Trophoblast cell (in vitro differentiated cells and primary cell): ENCODE results near the gene CARS1. TPM values are rescaled to one million over a fixed set of nuclear protein-coding genes. Genes with fewer than 3 reads are reported as not detected.

Source experiments
- DNase-seq, 2 donors: peaks; one replicate each; pipeline ENCODE4 v3.0.0-alpha.2; 2016
- H2AFZ ChIP-seq: 2 replicates; pipeline ENCODE4 v1.6.1; 2013; ENCODE audit warnings: low read length, moderate library complexity, mild to moderate bottlenecking; ENCODE audit not compliant: insufficient read depth, poor library complexity
- H2AK5ac ChIP-seq: 2 replicates; pipeline ENCODE4 v1.6.1; 2013; ENCODE audit warnings: mild to moderate bottlenecking, low read length
- H2BK120ac ChIP-seq: 2 replicates; pipeline ENCODE4 v1.6.1; 2013; ENCODE audit warnings: low read length, mild to moderate bottlenecking, moderate library complexity; ENCODE audit not compliant: insufficient read depth, poor library complexity
- H2BK12ac ChIP-seq: 2 replicates; pipeline ENCODE4 v1.6.1; 2013; ENCODE audit warnings: mild to moderate bottlenecking, low read length, moderate library complexity
- H2BK5ac ChIP-seq: 2 replicates; pipeline ENCODE4 v1.6.1; 2013; ENCODE audit warnings: low read length, low read depth, moderate library complexity, mild to moderate bottlenecking; ENCODE audit not compliant: poor library complexity
- H3K14ac ChIP-seq: 2 replicates; pipeline ENCODE4 v1.6.1; 2013; ENCODE audit warnings: mild to moderate bottlenecking, low read length
- H3K18ac ChIP-seq: 2 replicates; pipeline ENCODE4 v1.6.1; 2013; ENCODE audit warnings: mild to moderate bottlenecking, low read length
- H3K23ac ChIP-seq: 2 replicates; pipeline ENCODE4 v1.6.1; 2013; ENCODE audit warnings: low read length
- H3K27ac ChIP-seq: 2 replicates; pipeline ENCODE4 v1.5.1; 2013; ENCODE audit warnings: low read depth, mild to moderate bottlenecking, inconsistent platforms, low read length, moderate library complexity
- H3K27me3 ChIP-seq: 2 replicates; pipeline ENCODE4 v1.6.1; 2013; ENCODE audit warnings: inconsistent platforms, mild to moderate bottlenecking, low read length, moderate library complexity; ENCODE audit not compliant: insufficient read depth
- H3K36me3 ChIP-seq, 2 experiments: 1 replicate in 1 of 2; 2 replicates in 1 of 2; pipeline ENCODE4 v1.6.1; 2013; ENCODE audit warnings: low read length in 2 of 2, mild to moderate bottlenecking in 2 of 2, moderate library complexity in 1 of 2; ENCODE audit not compliant: insufficient read depth in 2 of 2, control insufficient read depth in 1 of 2
- H3K4ac ChIP-seq: 2 replicates; pipeline ENCODE4 v1.6.1; 2013; ENCODE audit warnings: low read depth, mild to moderate bottlenecking, low read length, moderate library complexity
- H3K4me1 ChIP-seq, 2 experiments: 1 replicate in 1 of 2; 2 replicates in 1 of 2; pipeline ENCODE4 v1.6.1; 2013; ENCODE audit warnings: low read length in 2 of 2, mild to moderate bottlenecking in 2 of 2, moderate library complexity in 1 of 2; ENCODE audit not compliant: insufficient read depth in 2 of 2, control insufficient read depth in 1 of 2
- H3K4me2 ChIP-seq: 2 replicates; pipeline ENCODE4 v1.6.1; 2013; ENCODE audit warnings: inconsistent platforms, mild to moderate bottlenecking, low read length, moderate library complexity
- H3K4me3 ChIP-seq: 2 replicates; pipeline ENCODE4 v1.5.1; 2013; ENCODE audit warnings: mild to moderate bottlenecking, low read depth, low read length, inconsistent platforms
- H3K79me1 ChIP-seq: one replicate; pipeline ENCODE4 v1.6.1; 2013; ENCODE audit warnings: low read length
- H3K79me2 ChIP-seq: 2 replicates; pipeline ENCODE4 v1.6.1; 2013; ENCODE audit warnings: low read length, mild to moderate bottlenecking; ENCODE audit not compliant: control insufficient read depth, insufficient read depth, poor library complexity
- H3K9ac ChIP-seq: 2 replicates; pipeline ENCODE4 v1.6.1; 2013; ENCODE audit warnings: mild to moderate bottlenecking, low read length
- H3K9me3 ChIP-seq: 2 replicates; pipeline ENCODE4 v1.6.1; 2013; ENCODE audit warnings: low read depth, mild to moderate bottlenecking, control low read depth, inconsistent platforms, low read length; ENCODE audit not compliant: insufficient read depth
- H4K12ac ChIP-seq: 2 replicates; pipeline ENCODE4 v1.6.1; 2013; ENCODE audit warnings: low read depth, mild to moderate bottlenecking, low read length, moderate library complexity
- H4K8ac ChIP-seq: 2 replicates; pipeline ENCODE4 v1.6.1; 2013; ENCODE audit warnings: low read depth, mild to moderate bottlenecking, low read length, moderate library complexity
- H4K91ac ChIP-seq: one replicate; pipeline ENCODE4 v1.6.1; 2013; ENCODE audit warnings: low read depth, mild to moderate bottlenecking, low read length, moderate library complexity
- WGBS: extraction: QIAGEN DNeasy Blood & Tissue Kit; methylation state at CpG from one replicate; pipeline ENCODE4 v1.1.7; 2013; ENCODE audit warnings: missing lambda C conversion rate; ENCODE audit not compliant: insufficient read length, insufficient coverage; ENCODE audit errors: extremely low coverage; 5-methylcytosine and 5-hydroxymethylcytosine counted together
- polyA plus RNA-seq: library from polyadenylated mRNA; stranded (reverse); fragments of 200-250 nt; gene quantifications from 2 replicates; pipeline ENCODE4 v1.2.3, GENCODE V29; 2013

CARS1 gene
- 113 and 120 TPM in 2 replicates for polyA plus RNA-seq

DNA sequence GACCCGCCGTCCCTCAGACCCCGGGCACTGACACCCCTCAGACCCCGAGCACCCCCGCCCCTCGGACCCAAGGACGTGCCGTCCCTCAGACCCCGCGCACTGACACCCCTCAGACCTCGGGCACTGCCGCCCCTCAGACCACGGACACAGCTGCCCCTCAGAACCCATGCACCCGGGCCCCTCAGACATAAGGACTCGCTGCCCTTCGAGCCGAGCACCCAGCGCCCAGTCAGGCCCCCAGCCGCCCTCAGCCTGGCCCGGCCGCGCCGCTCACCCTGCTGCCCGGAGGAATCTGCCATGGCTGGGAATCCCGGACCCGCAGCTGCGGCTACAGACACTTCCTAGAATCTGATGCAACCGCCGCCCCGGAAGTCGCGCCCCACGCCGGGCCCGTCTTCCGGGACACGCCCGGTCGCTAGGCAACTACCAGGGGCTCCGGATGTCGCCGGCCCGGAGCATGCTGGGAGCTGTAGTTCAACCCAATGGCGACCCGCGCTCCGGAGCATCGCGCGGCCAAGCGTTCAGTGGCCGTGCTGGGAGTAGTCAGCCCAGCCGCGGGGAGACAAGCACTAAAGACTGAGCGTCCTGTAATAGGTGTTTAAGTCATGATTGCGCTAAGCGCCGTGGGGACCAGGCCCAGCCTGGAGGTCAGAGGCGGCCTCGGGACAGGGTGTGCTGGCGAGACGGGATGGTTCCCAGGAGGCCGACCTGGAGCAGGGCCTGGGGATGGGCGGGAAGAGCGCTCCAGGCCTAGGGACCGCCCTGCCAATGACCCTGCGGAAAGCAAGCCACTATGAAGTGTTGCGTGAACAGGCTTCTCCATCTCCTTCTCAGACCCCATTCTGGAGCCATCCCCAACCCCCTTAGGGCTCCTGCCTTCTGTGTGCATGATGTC, at the start of gene CARS1:
Gene CARS1, minus strand, starts transcription at position 355 of the 895 bp plus-strand sequence. Its CDS starts 56 bp downstream, at position 299.
- peak; percentile 99 for DNase-seq
- H3K18ac ChIP-seq = peak within 1 kb of the TSS; percentile 98

GRCh38 chr11:3105791-3106735, 48.8 kb upstream of the CARS1 start:
- Histone ChIP-seq H3K14ac (no peak overlapping the region), H3K4me3 (no peak overlapping the region), H3K79me1 (no peaks in the 10 kb centered on the region), H4K8ac (no peak overlapping the region), H3K9ac (no peak overlapping the region), H2AFZ (no peak overlapping the region), H2BK5ac (no peak overlapping the region), H3K27ac (no peak overlapping the region), H3K79me2 (no peaks in the 10 kb centered on the region), H2BK120ac (no peak overlapping the region), H2BK12ac (no peak overlapping the region), H3K18ac (no peak overlapping the region), H3K4me2 (no peak overlapping the region), H3K4me1 (no peaks in the 10 kb centered on the region), H4K91ac (no peak overlapping the region), H2AK5ac (no peak overlapping the region), H3K27me3 (no peaks in the 10 kb centered on the region), H3K23ac (no peak overlapping the region), H3K36me3 (peaks cover 53 to 60% of the 10 kb centered on the region in 2 experiments), H3K4ac (no peak overlapping the region), H4K12ac (no peak overlapping the region), H3K9me3 (peaks cover 4% of the 10 kb centered on the region)
- DNase-seq = no peak
- no CpG with 5 or more reads among the region's 41 CpGs for WGBS

More for the DNA sequence above, at the start of gene CARS1:
- Histone ChIP-seq H3K23ac (no peak within 1 kb of the TSS), H4K8ac (peak within 1 kb of the TSS; percentile 96), H2BK12ac (peak within 1 kb of the TSS; percentile 27), H3K4ac (peak within 1 kb of the TSS; percentile 99), H2AK5ac (peak within 1 kb of the TSS; percentile 90), H3K4me1 (peaks cover 7 to 15% of the 10 kb centered on the region in 2 experiments), H3K79me1 (peaks cover 11% of the 10 kb centered on the region), H3K4me3 (peak within 1 kb of the TSS; percentile 94), H3K9ac (peak within 1 kb of the TSS; percentile 79), H3K79me2 (peaks cover 17% of the 10 kb centered on the region), H2BK5ac (peak within 1 kb of the TSS; percentile 93), H4K91ac (peak within 1 kb of the TSS; percentile 95), H3K36me3 (peaks cover 11 to 13% of the 10 kb centered on the region in 2 experiments), H4K12ac (peak within 1 kb of the TSS; percentile 96), H3K9me3 (peaks cover 3% of the 10 kb centered on the region), H2BK120ac (peak within 1 kb of the TSS; percentile 92), H3K27me3 (no peaks in the 10 kb centered on the region), H3K27ac (peak within 1 kb of the TSS; percentile 67), H3K14ac (peak within 1 kb of the TSS; percentile 98), H2AFZ (peak within 1 kb of the TSS; percentile 94), H3K4me2 (peak within 1 kb of the TSS; percentile 94)
- WGBS = no CpG with 5 or more reads among the region's 68 CpGs

GRCh38 chr11:3104961-3105790, 48.0 kb upstream of the CARS1 start:
- no peak overlapping the region for H3K18ac ChIP-seq
- H4K91ac ChIP-seq = no peak overlapping the region
- H2BK120ac ChIP-seq = no peak overlapping the region
- H3K36me3 ChIP-seq = peaks cover 57 to 65% of the 10 kb centered on the region in 2 experiments
- no peak for DNase-seq
- H3K27me3 ChIP-seq = no peaks in the 10 kb centered on the region
- no peak overlapping the region for H3K9ac ChIP-seq
- no peak overlapping the region for H3K14ac ChIP-seq
- H3K23ac ChIP-seq = no peak overlapping the region
- no peaks in the 10 kb centered on the region for H3K79me2 ChIP-seq
- no peaks in the 10 kb centered on the region for H3K4me1 ChIP-seq
- no peak overlapping the region for H4K12ac ChIP-seq
- H2BK12ac ChIP-seq = no peak overlapping the region
- H2BK5ac ChIP-seq = no peak overlapping the region
- H3K27ac ChIP-seq = no peak overlapping the region
- WGBS = no CpG with 5 or more reads among the region's 23 CpGs
- H3K9me3 ChIP-seq = peaks cover 4% of the 10 kb centered on the region
- no peaks in the 10 kb centered on the region for H3K79me1 ChIP-seq
- H3K4me2 ChIP-seq = no peak overlapping the region
- no peak overlapping the region for H2AK5ac ChIP-seq
- H3K4me3 ChIP-seq = no peak overlapping the region
- no peak overlapping the region for H2AFZ ChIP-seq
- H3K4ac ChIP-seq = no peak overlapping the region
- no peak overlapping the region for H4K8ac ChIP-seq
